ENCODE data around the gene ARSG. TPM values are rescaled to one million over a fixed set of nuclear protein-coding genes. Genes with fewer than 3 reads are reported as not detected.

Gene ARSG
- total and polyA plus RNA-seq, 2 experiments from 2014 or later, result 1.7 to 5.1 TPM

- TF ChIP-seq ZNF114 (CRISPR knock-in tag; IDR thresholded peaks at IDR 0.05) (no peak), JUNB (IDR thresholded peaks at IDR 0.05; ENCODE audit: unreplicated experiment) (no peak), CTCF (conservative IDR thresholded peaks at IDR 0.05; ENCODE audit: low read depth in 2 of 2) (no peak), STAT1 (IDR thresholded peaks at IDR 0.05; ENCODE audit: unreplicated experiment) (no peak), ZNF331 (CRISPR knock-in tag; IDR thresholded peaks at IDR 0.05; ENCODE audit: low read depth) (no peak), EZH2phosphoT487 (IDR thresholded peaks at IDR 0.05; ENCODE audit: unreplicated experiment) (no peak), NANOG (IDR thresholded peaks at IDR 0.05; ENCODE audit: borderline replicate concordance) (no peak)
Observed at GRCh38 chr17:68328676-68329075, 37.4 kb downstream of the ARSG start (continued).

- Mint-ChIP-seq H3K27ac (no peak overlapping the region), H3K4me3 (no peak overlapping the region), H3K4me1 (peaks cover 3% of the 10 kb centered on the region; the same call in 1 of the 3 replicates), H3K27me3 (ENCODE audit: insufficient read depth, low read depth, poor library complexity) (peaks cover 3% of the 10 kb centered on the region), H3K36me3 (ENCODE audit: low read depth) (peaks cover 28% of the 10 kb centered on the region), H3K9me3 (peaks cover 35% of the 10 kb centered on the region)
- Histone ChIP-seq H3F3A (replicated peaks; ENCODE audit: low read depth) (no peaks in the 10 kb centered on the region), H3K9me2 (ENCODE audit: insufficient read depth) (no peaks in the 10 kb centered on the region), H3K36me3 (ENCODE audit: insufficient read depth) (no peaks in the 10 kb centered on the region; the same call in none of the 2 replicates), H3K27ac (ENCODE audit: low read depth) (no peak overlapping the region), H4K20me1 (replicated peaks; ENCODE audit: insufficient read depth) (no peaks in the 10 kb centered on the region), H3K27me3 (ENCODE audit: insufficient read depth) (no peaks in the 10 kb centered on the region), H3K79me2 (replicated peaks; ENCODE audit: insufficient read depth) (no peaks in the 10 kb centered on the region), H2AFZ (no peak overlapping the region), H3K4me1 (ENCODE audit: insufficient read depth) (no peaks in the 10 kb centered on the region), H3K4me2 (no peak overlapping the region), H3K4me3 (no peak overlapping the region)
- DNase-seq (ENCODE audit: low spot score), result no peak
- ATAC-seq, result no peak
- TF ChIP-seq NANOG (IDR thresholded peaks at IDR 0.05; ENCODE audit: borderline replicate concordance) (no peak), POLR2AphosphoS5 (IDR thresholded peaks at IDR 0.05; ENCODE audit: low read depth) (no peak), CTCF (conservative IDR thresholded peaks at IDR 0.05; ENCODE audit: low read depth in 2 of 2) (no peak), STAT1 (IDR thresholded peaks at IDR 0.05; ENCODE audit: unreplicated experiment) (no peak), ETS1 (IDR thresholded peaks at IDR 0.05) (no peak), JUNB (IDR thresholded peaks at IDR 0.05; ENCODE audit: unreplicated experiment) (no peak), EZH2 (IDR thresholded peaks at IDR 0.05; ENCODE audit: low read depth, unreplicated experiment) (no peak), REST (IDR thresholded peaks at IDR 0.05; ENCODE audit: unreplicated experiment) (no peak)
Observed at GRCh38 chr17:68329331-68329730, 38.0 kb downstream of the ARSG start.
